Measurements from ENCODE around the gene SPRING1. TPM values are rescaled to one million over a fixed set of nuclear protein-coding genes. Genes with fewer than 3 reads are reported as not detected.
A peak's percentile ranks its signal among the peaks of the same experiment; 100 is the strongest.

SPRING1 gene
- total and polyA plus RNA-seq, 2 of the 13 experiments (the other 11 are each of a cell fraction or from before 2014, with no cell fraction given): 20.0 to 51.8 TPM

- TF ChIP-seq ZBTB49 (CRISPR knock-in tag; IDR thresholded peaks at IDR 0.05; ENCODE audit: borderline replicate concordance) (no peak), ONECUT2 (CRISPR knock-in tag; IDR thresholded peaks at IDR 0.05) (no peak), SOX13 (IDR thresholded peaks at IDR 0.05) (no peak), SOX13 (CRISPR knock-in tag; conservative IDR thresholded peaks at IDR 0.05 in 1 of 2, IDR thresholded peaks at IDR 0.05 in 1 of 2) (peak in 1 of 2 experiments; percentile 48; a peak in 1 of 4 replicates), ZNF30 (CRISPR knock-in tag; IDR thresholded peaks at IDR 0.05) (no peak), MTA1 (CRISPR knock-in tag; IDR thresholded peaks at IDR 0.05; ENCODE audit: borderline replicate concordance) (no peak), MIER2 (CRISPR knock-in tag; IDR thresholded peaks at IDR 0.05) (no peak), BHLHE40 (IDR thresholded peaks at IDR 0.05; ENCODE audit: low read length) (peak; percentile 93), AKAP8 (CRISPR knock-in tag; IDR thresholded peaks at IDR 0.05) (no peak), ZNF747 (CRISPR knock-in tag; IDR thresholded peaks at IDR 0.05; ENCODE audit: borderline replicate concordance) (0 out of 2 replicates have a peak, but pooled peaks have one; percentile 25), CBFB (CRISPR knock-in tag; IDR thresholded peaks at IDR 0.05) (peak; percentile 79), ZC3H13 (CRISPR knock-in tag; IDR thresholded peaks at IDR 0.05) (no peak; the same call in 1 of the 2 replicates), CREB3 (CRISPR knock-in tag; IDR thresholded peaks at IDR 0.05) (no peak), ZFP1 (CRISPR knock-in tag; IDR thresholded peaks at IDR 0.05) (no peak), ZNF44 (CRISPR knock-in tag; IDR thresholded peaks at IDR 0.05) (no peak), SKI (IDR thresholded peaks at IDR 0.05; ENCODE audit: partially characterized antibody) (peak; percentile 70), HNRNPK (IDR thresholded peaks at IDR 0.05; ENCODE audit: low read depth, low read length, poor library complexity, severe bottlenecking) (peak; percentile 62), JUNB (CRISPR knock-in tag; IDR thresholded peaks at IDR 0.05; ENCODE audit: borderline replicate concordance) (no peak)
- TF ChIP-seq, protein P1, sequence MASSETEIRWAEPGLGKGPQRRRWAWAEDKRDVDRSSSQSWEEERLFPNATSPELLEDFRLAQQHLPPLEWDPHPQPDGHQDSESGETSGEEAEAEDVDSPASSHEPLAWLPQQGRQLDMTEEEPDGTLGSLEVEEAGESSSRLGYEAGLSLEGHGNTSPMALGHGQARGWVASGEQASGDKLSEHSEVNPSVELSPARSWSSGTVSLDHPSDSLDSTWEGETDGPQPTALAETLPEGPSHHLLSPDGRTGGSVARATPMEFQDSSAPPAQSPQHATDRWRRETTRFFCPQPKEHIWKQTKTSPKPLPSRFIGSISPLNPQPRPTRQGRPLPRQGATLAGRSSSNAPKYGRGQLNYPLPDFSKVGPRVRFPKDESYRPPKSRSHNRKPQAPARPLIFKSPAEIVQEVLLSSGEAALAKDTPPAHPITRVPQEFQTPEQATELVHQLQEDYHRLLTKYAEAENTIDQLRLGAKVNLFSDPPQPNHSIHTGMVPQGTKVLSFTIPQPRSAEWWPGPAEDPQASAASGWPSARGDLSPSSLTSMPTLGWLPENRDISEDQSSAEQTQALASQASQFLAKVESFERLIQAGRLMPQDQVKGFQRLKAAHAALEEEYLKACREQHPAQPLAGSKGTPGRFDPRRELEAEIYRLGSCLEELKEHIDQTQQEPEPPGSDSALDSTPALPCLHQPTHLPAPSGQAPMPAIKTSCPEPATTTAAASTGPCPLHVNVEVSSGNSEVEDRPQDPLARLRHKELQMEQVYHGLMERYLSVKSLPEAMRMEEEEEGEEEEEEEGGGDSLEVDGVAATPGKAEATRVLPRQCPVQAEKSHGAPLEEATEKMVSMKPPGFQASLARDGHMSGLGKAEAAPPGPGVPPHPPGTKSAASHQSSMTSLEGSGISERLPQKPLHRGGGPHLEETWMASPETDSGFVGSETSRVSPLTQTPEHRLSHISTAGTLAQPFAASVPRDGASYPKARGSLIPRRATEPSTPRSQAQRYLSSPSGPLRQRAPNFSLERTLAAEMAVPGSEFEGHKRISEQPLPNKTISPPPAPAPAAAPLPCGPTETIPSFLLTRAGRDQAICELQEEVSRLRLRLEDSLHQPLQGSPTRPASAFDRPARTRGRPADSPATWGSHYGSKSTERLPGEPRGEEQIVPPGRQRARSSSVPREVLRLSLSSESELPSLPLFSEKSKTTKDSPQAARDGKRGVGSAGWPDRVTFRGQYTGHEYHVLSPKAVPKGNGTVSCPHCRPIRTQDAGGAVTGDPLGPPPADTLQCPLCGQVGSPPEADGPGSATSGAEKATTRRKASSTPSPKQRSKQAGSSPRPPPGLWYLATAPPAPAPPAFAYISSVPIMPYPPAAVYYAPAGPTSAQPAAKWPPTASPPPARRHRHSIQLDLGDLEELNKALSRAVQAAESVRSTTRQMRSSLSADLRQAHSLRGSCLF (CRISPR knock-in tag; IDR thresholded peaks at IDR 0.05; ENCODE audit: borderline replicate concordance): no peak
- TF ChIP-seq, protein P2, sequence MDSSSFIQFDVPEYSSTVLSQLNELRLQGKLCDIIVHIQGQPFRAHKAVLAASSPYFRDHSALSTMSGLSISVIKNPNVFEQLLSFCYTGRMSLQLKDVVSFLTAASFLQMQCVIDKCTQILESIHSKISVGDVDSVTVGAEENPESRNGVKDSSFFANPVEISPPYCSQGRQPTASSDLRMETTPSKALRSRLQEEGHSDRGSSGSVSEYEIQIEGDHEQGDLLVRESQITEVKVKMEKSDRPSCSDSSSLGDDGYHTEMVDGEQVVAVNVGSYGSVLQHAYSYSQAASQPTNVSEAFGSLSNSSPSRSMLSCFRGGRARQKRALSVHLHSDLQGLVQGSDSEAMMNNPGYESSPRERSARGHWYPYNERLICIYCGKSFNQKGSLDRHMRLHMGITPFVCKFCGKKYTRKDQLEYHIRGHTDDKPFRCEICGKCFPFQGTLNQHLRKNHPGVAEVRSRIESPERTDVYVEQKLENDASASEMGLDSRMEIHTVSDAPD (CRISPR knock-in tag; IDR thresholded peaks at IDR 0.05): no peak; the same call in 1 of the 2 replicates
Measured at GRCh38 chr12:116737774-116738657, at the start of gene SPRING1, which contains the start of gene RNFT2 (continued).

Measured in HepG2 (cell line).